Aorta (tissue), 5 donors: Measurements from ENCODE around the gene VSTM2L. TPM values are rescaled to one million over a fixed set of nuclear protein-coding genes. Genes with fewer than 3 reads are reported as not detected.

Experiments used
- ATAC-seq: fragments of 200-7000 bp; cut with Tn5 transposase; one replicate; pipeline ENCODE4 v1.9.1; 2022; ENCODE audit warnings: moderate library complexity; ENCODE audit not compliant: low FRiP score
- DNase-seq, 2 donors: peaks; one replicate each; pipeline ENCODE4 v3.0.0-alpha.2; 2020
- H3K27ac ChIP-seq, 2 donors: one replicate each; pipeline ENCODE4 v1.5.1; 2013; ENCODE audit warnings: low read length in 2 of 2, mild to moderate bottlenecking in 2 of 2, moderate library complexity in 2 of 2, control low read depth in 1 of 2, inconsistent platforms in 1 of 2, low read depth in 1 of 2
- H3K27me3 ChIP-seq, 2 donors: one replicate each; pipeline ENCODE4 v1.6.1; 2013; ENCODE audit warnings: control low read depth in 1 of 2, low read length in 1 of 2, mild to moderate bottlenecking in 1 of 2, moderate library complexity in 1 of 2; ENCODE audit not compliant: insufficient read depth in 2 of 2, control insufficient read depth in 1 of 2
- H3K36me3 ChIP-seq, 2 donors: one replicate each; pipeline ENCODE4 v1.6.1; 2013; ENCODE audit warnings: control low read depth in 1 of 2, low read length in 1 of 2, mild to moderate bottlenecking in 1 of 2; ENCODE audit not compliant: insufficient read depth in 2 of 2, control insufficient read depth in 1 of 2
- H3K4me1 ChIP-seq, 2 donors: one replicate each; pipeline ENCODE4 v1.6.1; 2013; ENCODE audit warnings: low read length in 2 of 2, control low read depth in 1 of 2, mild to moderate bottlenecking in 1 of 2, moderate library complexity in 1 of 2; ENCODE audit not compliant: insufficient read depth in 2 of 2, control insufficient read depth in 1 of 2
- H3K4me3 ChIP-seq, 2 donors: one replicate each; pipeline ENCODE4 v1.5.1; 2013; ENCODE audit warnings: low read length in 2 of 2, control low read depth in 1 of 2, mild to moderate bottlenecking in 1 of 2
- H3K9me3 ChIP-seq: one replicate; pipeline ENCODE4 v1.6.1; 2013; ENCODE audit warnings: mild to moderate bottlenecking, low read length; ENCODE audit not compliant: control insufficient read depth
- WGBS, 2 donors: extraction: QIAGEN DNeasy Blood & Tissue Kit; methylation state at CpG; one replicate each; pipeline ENCODE4 v1.1.7; 2013; 5-methylcytosine and 5-hydroxymethylcytosine counted together
- intact Hi-C, 2 donors: fragments of 100-400 bp; cut with DNase I; formaldehyde crosslinking; loops; one replicate each; pipeline versions ENCODE4 v1.14.2 to v1.15.0; 2022
- polyA plus RNA-seq, 2 donors: library from polyadenylated mRNA; stranded (reverse); fragments of 200-250 nt; gene quantifications; one replicate each; pipeline ENCODE4 v1.2.3, GENCODE V29; 2013
- total RNA-seq, 2 donors: library from RNA; stranded (reverse); fragmentation: NEBNext Ultra II Directional; extraction: Animal tissue kit (Norgen Biotek cat#: 25700); gene quantifications; one replicate each; pipeline ENCODE4 v1.2.1, GENCODE V29; 2021
- donor health status: healthy with polysubstance abuse.
- donor health status: Bipolar disorder and iron deficiency.
- donor health status: DM: no; HTN: no; CAD: no.
- donor health status: DM: no; HTN: no; CAD: no.
- donor health status: DM: yes; HTN: yes; CAD: no.

The VSTM2L gene
- total and polyA plus RNA-seq, 4 donors, result 0.78 to 3.1 TPM; not detected in 2

DNA sequence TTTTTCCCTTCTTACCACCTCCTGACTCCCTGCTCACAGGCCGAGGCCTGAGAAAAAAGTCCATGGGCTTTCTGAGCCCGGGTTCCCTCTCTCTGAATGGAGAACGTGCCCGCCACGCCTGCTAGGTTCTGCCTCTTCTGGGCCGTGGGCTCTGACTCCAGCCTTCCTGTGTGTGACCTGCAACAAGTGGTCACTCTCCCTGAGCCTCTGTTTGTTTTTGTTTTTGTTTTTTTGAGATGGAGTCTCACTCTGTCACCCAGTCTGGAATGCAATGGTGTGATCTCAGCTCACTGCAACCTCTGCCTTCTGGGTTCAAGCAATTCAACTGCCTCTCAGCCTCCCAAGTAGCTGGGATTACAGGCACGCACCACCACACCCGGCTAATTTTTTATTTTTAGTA lies 17.9 kb upstream of the VSTM2L start:
- no peak overlapping the region for H3K27ac ChIP-seq
- no peak for DNase-seq
- WGBS, 2 donors, result 93 to 94% methylated on average over 8 of the region's 8 CpGs

DNA sequence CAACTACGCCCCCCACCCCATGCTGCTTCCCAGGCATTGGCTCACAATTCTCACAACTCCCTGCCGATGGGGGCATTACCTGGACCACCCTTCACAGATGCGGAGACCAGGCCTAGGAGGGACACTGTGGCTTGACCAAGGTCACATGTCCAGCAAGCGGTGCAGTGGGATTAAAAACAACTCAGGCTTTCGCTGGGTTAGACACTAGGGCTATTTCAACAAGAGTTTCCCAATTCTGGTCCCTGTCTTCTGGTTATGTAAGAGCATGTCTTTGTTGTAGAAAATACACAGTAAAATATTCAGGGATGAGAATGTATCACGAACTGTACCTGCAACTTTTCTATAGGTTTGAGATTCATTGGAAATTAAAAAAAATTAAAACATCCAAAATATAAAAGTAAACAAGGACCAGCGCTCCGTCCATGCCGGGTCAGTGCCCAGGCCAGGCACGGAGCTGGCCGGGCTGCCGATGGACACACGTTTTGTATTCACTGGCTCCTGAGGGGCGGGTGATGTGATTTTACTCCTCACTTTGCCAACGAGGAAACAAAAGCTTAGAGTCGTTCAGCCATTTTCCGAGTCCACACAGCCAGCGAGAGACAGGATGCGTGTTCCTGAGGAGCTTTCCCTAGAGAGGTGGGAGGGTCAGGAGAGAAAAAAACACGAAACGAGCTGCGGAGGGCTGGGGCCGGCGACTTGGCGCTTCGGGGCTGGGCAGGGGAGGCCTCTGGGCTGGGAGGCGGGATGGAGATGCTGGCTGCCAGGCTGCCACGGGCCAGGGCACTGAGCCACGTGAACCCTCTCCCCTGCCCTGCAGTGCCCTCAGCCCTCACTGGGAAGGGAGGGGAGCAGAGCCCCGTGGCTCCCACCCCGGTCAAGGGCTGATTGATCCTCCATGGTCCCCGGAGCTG lies 17.1 kb upstream of the VSTM2L start:
- Histone ChIP-seq H3K36me3 (no peaks in the 10 kb centered on the region), H3K4me3 (no peak overlapping the region), H3K4me1 (no peaks in the 10 kb centered on the region), H3K9me3 (no peaks in the 10 kb centered on the region), H3K27me3 (no peaks in the 10 kb centered on the region), H3K27ac (no peak overlapping the region)
- no peak for ATAC-seq
- intact Hi-C loops, result no loop called here
- no peak for DNase-seq
- 27 to 34% methylated on average over 31 to 32 of the region's 32 CpGs for WGBS, 2 donors

More for the DNA sequence above, 17.9 kb upstream of the VSTM2L start:
- intact Hi-C loops, result no loop called here
- Histone ChIP-seq H3K4me1 (no peaks in the 10 kb centered on the region), H3K9me3 (no peaks in the 10 kb centered on the region), H3K36me3 (no peaks in the 10 kb centered on the region), H3K27me3 (no peaks in the 10 kb centered on the region), H3K4me3 (no peak overlapping the region)
- no peak for ATAC-seq

DNA sequence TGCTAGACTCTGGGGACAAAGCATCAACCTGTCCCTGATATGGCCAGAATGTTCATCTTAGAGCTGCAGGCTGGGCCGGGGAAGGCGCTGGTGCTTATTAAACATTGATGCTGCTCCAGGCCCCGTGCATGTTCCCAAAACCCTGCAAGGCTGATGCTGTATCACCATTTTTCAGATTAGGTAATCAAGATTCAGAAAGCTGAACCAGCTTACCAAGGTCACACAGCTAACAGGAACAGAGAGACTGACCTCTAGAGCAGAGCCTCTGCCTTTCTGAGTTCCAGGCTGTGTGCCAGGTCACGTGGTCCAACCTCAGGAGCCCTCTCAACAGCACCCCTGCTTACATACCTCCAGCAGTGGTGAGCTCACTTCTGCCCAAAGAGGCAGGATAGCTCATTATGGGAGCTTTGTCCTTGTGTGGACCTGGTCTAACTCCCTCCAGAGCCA lies 16.1 kb upstream of the VSTM2L start:
- WGBS, 2 donors, result 76 to 78% methylated on average over 4 of the region's 4 CpGs
- Histone ChIP-seq H3K27ac (no peak overlapping the region), H3K9me3 (no peaks in the 10 kb centered on the region), H3K36me3 (no peaks in the 10 kb centered on the region), H3K4me3 (no peak overlapping the region), H3K4me1 (no peaks in the 10 kb centered on the region), H3K27me3 (no peaks in the 10 kb centered on the region)
- no peak for DNase-seq
- ATAC-seq, result no peak
- intact Hi-C loops, result no loop called here

DNA sequence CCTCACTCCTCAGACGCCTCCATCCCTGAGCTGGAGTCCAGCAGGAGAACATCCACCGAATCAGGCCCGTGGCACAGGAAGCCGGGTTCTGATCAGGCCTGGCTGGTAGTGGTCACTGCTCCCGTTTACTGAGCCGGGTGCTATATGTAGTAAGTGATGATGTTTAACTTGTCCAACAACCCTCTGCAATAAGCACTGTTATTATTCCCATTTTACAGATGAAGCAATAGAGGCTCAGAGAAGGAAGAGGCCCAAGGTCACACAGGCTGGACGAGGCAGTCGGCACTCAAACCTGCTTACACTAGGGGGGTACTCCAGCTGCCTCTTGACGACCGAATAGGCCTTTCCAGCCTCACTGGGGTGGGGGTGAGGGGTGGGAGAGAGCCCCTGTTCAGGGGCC lies 14.3 kb upstream of the VSTM2L start:
- intact Hi-C loops, result no loop called here
- no peak overlapping the region for H3K27ac ChIP-seq
- no peak for DNase-seq
- WGBS, 2 donors, result 91 to 93% methylated on average over 10 of the region's 10 CpGs
- H3K4me3 ChIP-seq, result no peak overlapping the region
- no peak for ATAC-seq
- no peaks in the 10 kb centered on the region for H3K27me3 ChIP-seq
- H3K4me1 ChIP-seq, result no peaks in the 10 kb centered on the region
- no peaks in the 10 kb centered on the region for H3K36me3 ChIP-seq
- no peaks in the 10 kb centered on the region for H3K9me3 ChIP-seq

DNA sequence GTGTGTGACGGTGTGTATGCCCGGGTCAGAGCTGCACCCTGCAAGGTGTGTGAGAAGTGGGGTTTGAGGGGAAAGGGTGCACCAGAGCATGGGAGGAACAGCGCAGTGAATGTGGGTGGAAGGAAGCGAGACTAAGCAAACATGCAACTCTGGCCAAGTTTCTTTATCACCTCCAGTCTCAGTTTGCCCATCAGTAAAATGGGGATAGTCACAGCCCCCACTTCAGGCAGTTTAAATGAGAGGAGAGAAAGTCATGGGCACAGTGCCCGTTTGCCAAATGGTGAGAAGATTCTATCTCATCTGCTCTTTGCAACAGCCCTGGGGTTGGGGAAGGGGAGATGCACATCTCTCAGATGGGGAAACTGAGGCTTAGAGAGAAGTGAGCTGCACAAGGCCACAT lies 12.8 kb upstream of the VSTM2L start:
- Histone ChIP-seq H3K4me1 (no peaks in the 10 kb centered on the region), H3K27me3 (no peaks in the 10 kb centered on the region), H3K36me3 (no peaks in the 10 kb centered on the region), H3K27ac (no peak overlapping the region), H3K9me3 (no peaks in the 10 kb centered on the region), H3K4me3 (no peak overlapping the region)
- ATAC-seq, result no peak
- no peak for DNase-seq
- intact Hi-C loops, result no loop called here
- WGBS, 2 donors, result 83 to 92% methylated on average over 5 of the region's 5 CpGs

DNA sequence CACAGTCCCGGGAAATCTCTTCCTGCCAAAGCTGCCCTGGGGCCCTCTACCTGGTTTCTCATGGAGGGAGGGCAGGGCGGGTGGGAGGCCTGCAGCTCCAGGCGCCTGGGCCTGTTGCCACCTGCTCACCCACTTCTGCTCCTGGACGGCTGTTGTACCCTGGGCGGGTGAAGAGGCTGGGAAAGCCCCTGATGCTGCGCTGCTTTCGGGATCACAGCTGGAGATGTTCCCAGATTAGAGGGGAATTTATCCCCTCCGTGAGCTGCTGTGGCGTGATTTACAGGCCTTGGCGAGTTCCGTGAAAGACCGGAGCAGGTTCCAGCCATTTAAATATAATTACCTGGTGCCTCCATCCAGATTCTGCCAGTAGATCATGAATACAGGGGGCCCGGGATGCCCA lies 12.3 kb upstream of the VSTM2L start:
- H3K27me3 ChIP-seq, result no peaks in the 10 kb centered on the region
- no peaks in the 10 kb centered on the region for H3K36me3 ChIP-seq
- DNase-seq (no peak), ATAC-seq (no peak)
- no peaks in the 10 kb centered on the region for H3K9me3 ChIP-seq
- no peak overlapping the region for H3K4me3 ChIP-seq
- no peaks in the 10 kb centered on the region for H3K4me1 ChIP-seq
- H3K27ac ChIP-seq, result no peak overlapping the region
- intact Hi-C loops, result no loop called here
- 85 to 89% methylated on average over 13 of the region's 13 CpGs for WGBS, 2 donors

DNA sequence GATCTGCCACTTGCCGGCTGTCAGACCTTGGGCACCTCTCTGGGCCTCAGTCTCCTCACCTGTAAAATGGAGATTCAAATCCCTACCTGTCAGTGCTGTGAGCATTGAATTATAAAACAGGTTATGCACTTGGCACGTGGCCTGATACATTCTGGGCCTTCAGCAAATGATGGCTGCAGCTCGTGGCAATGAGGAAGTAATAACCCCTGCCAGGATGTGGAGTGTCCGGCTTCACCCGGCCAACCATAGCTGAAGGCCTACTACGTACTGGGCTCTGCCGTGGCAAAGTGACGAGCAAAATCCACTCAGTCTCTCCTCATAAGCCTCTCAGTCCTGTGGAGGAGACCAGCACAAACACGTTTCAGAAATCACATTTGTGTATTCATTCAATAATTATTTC lies 10.9 kb upstream of the VSTM2L start:
- no peak overlapping the region for H3K27ac ChIP-seq
- H3K36me3 ChIP-seq, result no peaks in the 10 kb centered on the region
- no peaks in the 10 kb centered on the region for H3K4me1 ChIP-seq
- no peak overlapping the region for H3K4me3 ChIP-seq
- intact Hi-C loops, result no loop called here
- ATAC-seq (no peak), DNase-seq (no peak)
- H3K27me3 ChIP-seq, result no peaks in the 10 kb centered on the region
- no peaks in the 10 kb centered on the region for H3K9me3 ChIP-seq
- 73 to 74% methylated on average over 9 of the region's 9 CpGs for WGBS, 2 donors

DNA sequence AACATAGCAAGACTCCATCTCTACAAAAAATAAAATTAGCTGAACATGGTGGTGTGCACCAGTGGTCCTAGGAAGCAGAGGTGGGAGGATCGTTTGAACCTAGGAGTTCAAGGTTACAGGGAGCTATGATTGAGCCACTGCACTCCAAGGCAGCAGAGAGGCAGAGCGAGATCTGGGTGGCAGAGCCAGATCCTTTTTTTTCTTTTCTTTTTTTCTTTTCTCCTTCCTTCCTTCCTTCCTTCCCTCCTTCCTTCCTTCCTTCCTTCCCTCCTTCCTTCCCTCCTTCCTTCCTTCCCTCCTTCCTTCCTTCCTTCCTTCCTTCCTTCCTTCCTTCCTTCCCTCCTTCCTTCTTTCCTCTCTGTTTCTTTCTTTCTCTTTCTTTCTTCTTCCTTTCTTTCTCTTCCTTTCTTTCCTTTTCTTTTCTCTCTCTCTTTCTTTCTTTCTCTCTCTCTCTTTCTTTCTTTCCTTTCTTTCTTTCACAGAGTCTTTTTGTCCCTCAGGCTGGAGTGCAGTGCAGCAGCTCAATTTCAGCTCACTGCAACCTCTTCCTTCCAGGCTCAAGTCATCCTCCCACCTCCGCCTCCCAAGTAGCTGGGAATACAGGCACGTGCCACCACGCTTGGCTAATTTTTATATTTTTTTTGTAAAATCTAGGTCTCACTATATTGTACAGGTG lies 9.2 kb upstream of the VSTM2L start:
- Histone ChIP-seq H3K4me3 (no peak overlapping the region), H3K9me3 (no peaks in the 10 kb centered on the region), H3K27ac (no peak overlapping the region), H3K36me3 (no peaks in the 10 kb centered on the region), H3K27me3 (no peaks in the 10 kb centered on the region), H3K4me1 (no peaks in the 10 kb centered on the region)
- no peak for DNase-seq
- WGBS, 2 donors, result 85 to 90% methylated on average over 4 to 5 of the region's 5 CpGs
- intact Hi-C loops, result no loop called here
- no peak for ATAC-seq

DNA sequence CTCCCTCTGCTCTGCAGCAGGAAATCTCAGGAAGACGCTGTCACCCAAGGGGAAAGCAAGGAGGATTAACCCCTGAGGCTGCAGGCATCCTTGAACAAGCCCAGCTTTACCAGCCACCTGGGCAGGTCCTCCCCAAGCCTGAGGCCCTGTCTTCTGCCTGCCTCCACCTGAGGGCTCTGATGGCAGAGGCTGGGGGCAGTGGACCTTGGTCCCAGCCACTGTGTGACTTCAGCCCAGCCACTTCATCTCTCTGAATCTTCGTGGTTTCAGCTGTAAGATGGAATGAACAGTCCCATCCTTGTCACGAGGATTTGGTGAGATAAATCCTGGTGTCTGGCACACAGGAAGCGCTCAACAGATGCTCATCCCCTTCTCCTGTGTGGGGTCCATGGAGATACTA lies 8.5 kb upstream of the VSTM2L start:
- WGBS, 2 donors, result 79 to 83% methylated on average over 4 of the region's 4 CpGs
- H3K9me3 ChIP-seq, result no peaks in the 10 kb centered on the region
- no peaks in the 10 kb centered on the region for H3K27me3 ChIP-seq
- H3K4me1 ChIP-seq, result no peaks in the 10 kb centered on the region
- H3K27ac ChIP-seq, result no peak overlapping the region
- ATAC-seq (no peak), DNase-seq (no peak)
- no peak overlapping the region for H3K4me3 ChIP-seq
- intact Hi-C loops, result no loop called here
- no peaks in the 10 kb centered on the region for H3K36me3 ChIP-seq
